H1 (cell line): Measurements from ENCODE around the gene NXPH2. TPM values are rescaled to one million over a fixed set of nuclear protein-coding genes. Genes with fewer than 3 reads are reported as not detected.

Experiments
- CTCF ChIA-PET: fragments of 300-600 bp; sonication (Branson Sonifier 250); formaldehyde crosslinking; loops from one replicate; lab custom pipeline; 2021; ENCODE audit not compliant: partially characterized antibody; lab: Charles Lee
- POLR2A ChIA-PET: fragments of 300-600 bp; sonication (Branson Sonifier 250); formaldehyde crosslinking; loops from one replicate; lab custom pipeline; 2021; ENCODE audit warnings: inconsistent platforms; ENCODE audit not compliant: partially characterized antibody; lab: Charles Lee
- DNase-seq, 2 experiments: peaks; one replicate each; pipeline versions ENCODE4 v3.0.0 to v3.0.0-alpha.2; 2010 to 2022; ENCODE audit warnings: low spot score in 2 of 2, low read depth in 1 of 2, mixed read lengths in 1 of 2
- FAIRE-seq: peaks from 2 replicates; lab custom pipeline; 2011; peaks lifted over from hg19 to GRCh38; lab: Jason Lieb, UNC
- H2AFZ ChIP-seq: 2 replicates; pipeline ENCODE4 v1.8.1; 2012; ENCODE audit warnings: low read length, inconsistent platforms
- H2AK5ac ChIP-seq: 2 replicates; pipeline ENCODE4 v1.6.1; 2013; ENCODE audit warnings: low read depth, low read length
- H2BK120ac ChIP-seq: replicated peaks from 2 replicates; pipeline ENCODE3; 2013; ENCODE audit warnings: low read depth, low read length, inconsistent platforms
- H2BK12ac ChIP-seq: 2 replicates; pipeline ENCODE4 v1.6.1; 2013; ENCODE audit warnings: low read depth, low read length
- H2BK15ac ChIP-seq: 2 replicates; pipeline ENCODE4 v1.6.1; 2013; ENCODE audit warnings: low read length
- H2BK20ac ChIP-seq: 2 replicates; pipeline ENCODE4 v1.6.1; 2013; ENCODE audit warnings: low read length
- H2BK5ac ChIP-seq: 2 replicates; pipeline ENCODE4 v1.6.1; 2013; ENCODE audit warnings: low read depth, low read length
- H3K14ac ChIP-seq: 2 replicates; pipeline ENCODE4 v1.6.1; 2013; ENCODE audit warnings: inconsistent platforms; ENCODE audit not compliant: insufficient read length
- H3K18ac ChIP-seq: 2 replicates; pipeline ENCODE4 v1.6.1; 2013; ENCODE audit warnings: low read length; ENCODE audit errors: extremely low read depth
- H3K23ac ChIP-seq: 2 replicates; pipeline ENCODE4 v1.6.1; 2013; ENCODE audit warnings: inconsistent platforms; ENCODE audit not compliant: insufficient read length
- H3K23me2 ChIP-seq: 2 replicates; pipeline ENCODE4 v1.6.1; 2013; ENCODE audit warnings: low read depth, low read length
- H3K27ac ChIP-seq: 2 replicates; pipeline ENCODE4 v1.6.1; 2011; ENCODE audit warnings: low read depth, low read length, inconsistent platforms
- H3K27me3 ChIP-seq, 4 experiments: replicated peaks in 1 of 4; 1 replicate in 1 of 4; 2 replicates in 3 of 4; pipeline versions ENCODE4 v1.6.1 to v1.8.1; 2011 to 2013; ENCODE audit warnings: low read length in 3 of 4, mild to moderate bottlenecking in 3 of 4, inconsistent platforms in 2 of 4, mixed read lengths in 2 of 4, moderate library complexity in 1 of 4; ENCODE audit not compliant: control insufficient read depth in 3 of 4, insufficient read depth in 3 of 4; ENCODE audit errors: extremely low read depth in 1 of 4
- H3K36me3 ChIP-seq, 4 experiments: 2 replicates each; pipeline versions ENCODE4 v1.6.1 to v1.8.1; 2011 to 2013; ENCODE audit warnings: mild to moderate bottlenecking in 4 of 4, low read length in 3 of 4, moderate library complexity in 2 of 4, control low read depth in 1 of 4, inconsistent platforms in 1 of 4; ENCODE audit not compliant: insufficient read depth in 4 of 4, control insufficient read depth in 2 of 4
- H3K4ac ChIP-seq: replicated peaks from 2 replicates; pipeline ENCODE3; 2013; ENCODE audit warnings: low read length, low read depth, mixed read lengths, inconsistent platforms; ENCODE audit not compliant: insufficient read length
- H3K4me1 ChIP-seq, 4 experiments: replicated peaks in 1 of 4; 1 replicate in 1 of 4; 2 replicates in 3 of 4; pipeline versions ENCODE4 v1.6.1 to v1.8.1; 2011 to 2013; ENCODE audit warnings: low read length in 3 of 4, inconsistent platforms in 2 of 4, mixed read lengths in 1 of 4; ENCODE audit not compliant: insufficient read depth in 4 of 4, control insufficient read depth in 3 of 4
- H3K4me2 ChIP-seq, 2 experiments: 2 replicates each; pipeline versions ENCODE4 v1.6.1 to v1.8.1; 2011 to 2013; ENCODE audit warnings: low read depth in 2 of 2, low read length in 2 of 2, control low read depth in 1 of 2, inconsistent platforms in 1 of 2, mild to moderate bottlenecking in 1 of 2; ENCODE audit not compliant: insufficient read depth in 1 of 2
- H3K4me3 ChIP-seq, 4 experiments: fragments of 200-600, 300-600 bp in 1 of 4; sonication (generic), shearing (Covaris generic), sonication (Bioruptor Twin) in 1 of 4; 2 replicates each; pipeline versions ENCODE4 v1.5.1 to v1.8.1; 2011 to 2016; ENCODE audit warnings: low read length in 4 of 4, low read depth in 3 of 4, control low read depth in 2 of 4, inconsistent platforms in 2 of 4, mild to moderate bottlenecking in 2 of 4, mixed read lengths in 1 of 4, moderate library complexity in 1 of 4; ENCODE audit not compliant: insufficient read depth in 2 of 4; ENCODE audit errors: extremely low read depth in 1 of 4
- H3K56ac ChIP-seq: replicated peaks from 2 replicates; pipeline ENCODE3; 2013; ENCODE audit warnings: low read depth, mild to moderate bottlenecking, mixed read lengths, low read length, inconsistent platforms; ENCODE audit not compliant: insufficient read length
- H3K79me1 ChIP-seq: 2 replicates; pipeline ENCODE4 v1.6.1; 2013; ENCODE audit warnings: low read depth, low read length, control low read depth
- H3K79me2 ChIP-seq, 2 experiments: 2 replicates each; pipeline versions ENCODE4 v1.6.1 to v1.8.1; 2012 to 2013; ENCODE audit warnings: low read length in 2 of 2, mild to moderate bottlenecking in 2 of 2, inconsistent platforms in 1 of 2; ENCODE audit not compliant: insufficient read depth in 2 of 2, control insufficient read depth in 1 of 2
- H3K9ac ChIP-seq, 4 experiments: replicated peaks in 1 of 4; 1 replicate in 1 of 4; 2 replicates in 3 of 4; pipeline versions ENCODE4 v1.6.1 to v1.8.1; 2011 to 2013; ENCODE audit warnings: low read depth in 3 of 4, low read length in 3 of 4, control low read depth in 2 of 4, mild to moderate bottlenecking in 2 of 4, moderate library complexity in 2 of 4, inconsistent platforms in 1 of 4; ENCODE audit errors: extremely low read depth in 1 of 4
- H3K9me3 ChIP-seq, 2 experiments: 2 replicates each; pipeline versions ENCODE4 v1.6.1 to v1.8.1; 2012 to 2013; ENCODE audit warnings: mild to moderate bottlenecking in 2 of 2, moderate library complexity in 2 of 2, control low read depth in 1 of 2, inconsistent platforms in 1 of 2, low read depth in 1 of 2, low read length in 1 of 2, mixed read lengths in 1 of 2; ENCODE audit not compliant: insufficient read depth in 2 of 2
- H4K20me1 ChIP-seq, 2 experiments: replicated peaks in 1 of 2; 2 replicates each; pipeline versions ENCODE3 to v1.8.1; 2011 to 2013; ENCODE audit warnings: inconsistent platforms in 2 of 2, low read length in 2 of 2, mild to moderate bottlenecking in 1 of 2; ENCODE audit not compliant: insufficient read depth in 2 of 2, control insufficient read depth in 1 of 2
- H4K5ac ChIP-seq: 2 replicates; pipeline ENCODE4 v1.6.1; 2013; ENCODE audit warnings: low read length, low read depth, mixed read lengths, inconsistent platforms; ENCODE audit not compliant: insufficient read length
- H4K8ac ChIP-seq: 2 replicates; pipeline ENCODE4 v1.8.0; 2013; ENCODE audit warnings: mild to moderate bottlenecking, moderate library complexity, low read length, inconsistent platforms; ENCODE audit not compliant: insufficient read depth; ENCODE audit errors: extremely low read depth
- H4K91ac ChIP-seq: replicated peaks from 2 replicates; pipeline ENCODE3; 2013; ENCODE audit warnings: low read length, mixed read lengths, inconsistent platforms; ENCODE audit not compliant: insufficient read length
- ASH2L ChIP-seq: fragments of 200-600, 300-600 bp; sonication (generic); IDR thresholded peaks from one replicate; pipeline ENCODE4 v1.7.1; 2017; ENCODE audit warnings: low read length
- CBX8 ChIP-seq: fragments of 300-800, 300-1000 bp; sonication (generic); IDR thresholded peaks from 2 replicates; pipeline ENCODE4 v1.7.1; 2016; ENCODE audit warnings: low read depth, low read length, borderline replicate concordance
- CTBP2 ChIP-seq: IDR thresholded peaks from 2 replicates; pipeline ENCODE4 v1.7.0; 2011; ENCODE audit warnings: borderline replicate concordance, mild to moderate bottlenecking, moderate library complexity, mixed read lengths, low read length; ENCODE audit not compliant: insufficient read depth, insufficient read length
- EZH2 ChIP-seq: fragments of 200-600 bp; sonication (generic); IDR thresholded peaks from 2 replicates; pipeline ENCODE4 v1.7.1; 2012; ENCODE audit warnings: low read depth, mild to moderate bottlenecking, moderate library complexity, low read length, inconsistent platforms; ENCODE audit not compliant: severe bottlenecking
- KDM4A ChIP-seq: IDR thresholded peaks from one replicate; pipeline ENCODE4 v1.7.1; 2012; ENCODE audit warnings: low read depth, mild to moderate bottlenecking, moderate library complexity, low read length, inconsistent platforms; ENCODE audit not compliant: severe bottlenecking
- KDM5A ChIP-seq: fragments of 200-600 bp; IDR thresholded peaks from 2 replicates; pipeline ENCODE4 v1.7.1; 2012; ENCODE audit warnings: mild to moderate bottlenecking, low read length, inconsistent platforms, mixed read lengths
- RAD21 ChIP-seq, 2 experiments: IDR thresholded peaks in 1 of 2; conservative IDR thresholded peaks in 1 of 2; 2 replicates each; pipeline ENCODE4 v1.6.1; 2011; ENCODE audit warnings: low read depth in 2 of 2, low read length in 2 of 2, improper control_type of control experiment in 1 of 2, inconsistent platforms in 1 of 2, mild to moderate bottlenecking in 1 of 2, moderate library complexity in 1 of 2
- RNF2 ChIP-seq: fragments of 200-900, 300-1000 bp; sonication (generic); IDR thresholded peaks from 2 replicates; pipeline ENCODE4 v1.7.1; 2016; ENCODE audit warnings: borderline replicate concordance, low read depth, mild to moderate bottlenecking, antibody characterized with exemption, low read length; ENCODE audit not compliant: poor library complexity, severe bottlenecking; ENCODE audit errors: missing control alignments
- TCF12 ChIP-seq: IDR thresholded peaks from 2 replicates; pipeline ENCODE4 v1.6.1; 2011; ENCODE audit warnings: low read depth, mild to moderate bottlenecking, low read length
- WGBS, 2 experiments: shearing (Covaris generic) in 1 of 2; methylation state at CpG; one replicate each; pipeline versions ENCODE4 v1.1.6 to v1.1.7; 2013 to 2015; ENCODE audit warnings: low lambda C conversion rate in 2 of 2, mixed read lengths in 2 of 2, inconsistent platforms in 1 of 2, low coverage in 1 of 2, missing lambda C conversion rate in 1 of 2; ENCODE audit not compliant: insufficient replicate concordance in 2 of 2, insufficient coverage in 1 of 2, insufficient read length in 1 of 2; ENCODE audit errors: extremely low coverage in 1 of 2, missing lambda C conversion rate in 1 of 2; 5-methylcytosine and 5-hydroxymethylcytosine counted together
- polyA plus RNA-seq, 7 experiments: library from polyadenylated mRNA; depleted of rRNA in 3 of 7; stranded (reverse) in 5 of 7; unstranded in 2 of 7; fragments of >200 nt in 5 of 7; fragments of 200-250 nt in 2 of 7; gene quantifications; 1 replicate in 5 of 7; 2 replicates in 1 of 7; 4 replicates in 1 of 7; pipeline versions ENCODE4 v1.2.1 to v1.2.3, GENCODE V29; 2011 to 2013; ENCODE audit warnings: missing spikeins in 2 of 7, mixed read lengths in 2 of 7
- total RNA-seq: library from RNA; stranded (reverse); fragmentation: NEBNext Ultra II Directional; extraction: Animal tissue kit (Norgen Biotek cat#: 25700); gene quantifications from 2 replicates; pipeline ENCODE4 v1.2.1, GENCODE V29; 2021
- TF ChIP-seq, protein P1 (sequence below), 3 experiments: IDR thresholded peaks; 1 replicate in 2 of 3; 2 replicates in 1 of 3; pipeline versions ENCODE4 v1.5.1 to v1.6.1; 2011; ENCODE audit warnings: low read length in 3 of 3, mild to moderate bottlenecking in 3 of 3, inconsistent platforms in 2 of 3, low read depth in 1 of 3, moderate library complexity in 1 of 3; ENCODE audit not compliant: insufficient read depth in 1 of 3; ENCODE audit errors: control extremely low read depth in 1 of 3

Gene NXPH2
- total and polyA plus RNA-seq, 2 of the 8 experiments (the other 6 are each of a cell fraction or from before 2014, with no cell fraction given), result 1.9 to 6.9 TPM

DNA sequence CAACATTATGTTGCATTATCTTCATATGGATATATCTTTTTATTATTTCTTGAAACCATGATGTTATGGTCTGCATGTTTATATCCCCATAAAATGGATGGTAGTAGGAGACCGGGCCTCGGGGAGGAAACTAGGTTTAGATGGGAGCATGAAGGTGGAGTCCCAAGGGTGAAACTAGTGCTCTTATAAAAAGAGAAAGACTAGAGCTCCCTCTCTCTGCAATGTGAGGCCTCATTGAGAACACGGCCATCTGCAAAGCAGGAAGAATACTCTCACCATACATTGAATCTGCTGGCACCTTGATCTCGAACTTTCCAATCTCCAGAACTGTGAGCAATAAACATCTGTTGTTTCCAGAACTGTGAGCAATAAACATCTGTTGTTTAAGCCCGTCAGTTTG lies 64.0 kb downstream of the NXPH2 start:
- no peak overlapping the region for H3K14ac ChIP-seq
- H4K20me1 ChIP-seq, result no peaks in the 10 kb centered on the region
- no peak overlapping the region for H3K4ac ChIP-seq
- H3K4me3 ChIP-seq, result no peak overlapping the region
- FAIRE-seq, result peak; percentile 62
- H4K91ac ChIP-seq, result no peak overlapping the region
- H2BK20ac ChIP-seq, result no peak overlapping the region
- no peak overlapping the region for H2AK5ac ChIP-seq
- no peaks in the 10 kb centered on the region for H3K9me3 ChIP-seq
- H2BK15ac ChIP-seq, result no peak overlapping the region
- no peaks in the 10 kb centered on the region for H3K27me3 ChIP-seq
- no peak overlapping the region for H3K23ac ChIP-seq
- CTCF ChIA-PET, result interaction anchor here (0.9 to 2.8 kb wide), 9 partner anchors 9 to 752 kb away, joined by 3 to 12 read pairs (median 5); partner anchors contain the start of gene HNMT
- H4K8ac ChIP-seq, result no peak overlapping the region
- no peak overlapping the region for H2AFZ ChIP-seq
- DNase-seq, result no peak
- H3K4me2 ChIP-seq, result no peak overlapping the region
- no peaks in the 10 kb centered on the region for H3K79me2 ChIP-seq
- no peak overlapping the region for H3K9ac ChIP-seq
- H3K79me1 ChIP-seq, result no peaks in the 10 kb centered on the region
- WGBS, 2 experiments, result 86% methylated on average over 5 of the region's 5 CpGs; no CpG with 5 or more reads in 1 of the 2 experiments
- H4K5ac ChIP-seq, result no peak overlapping the region
- H2BK120ac ChIP-seq, result no peak overlapping the region
- peaks cover 0 to 3% (median 0%) of the 10 kb centered on the region in 4 experiments; a peak in 2 of 7 replicates for H3K4me1 ChIP-seq
- H3K18ac ChIP-seq, result no peak overlapping the region
- no peaks in the 10 kb centered on the region for H3K23me2 ChIP-seq
- H3K36me3 ChIP-seq, result no peaks in the 10 kb centered on the region
- H3K56ac ChIP-seq, result no peak overlapping the region
- POLR2A ChIA-PET, result no interaction called here
- no peak overlapping the region for H2BK5ac ChIP-seq
- H2BK12ac ChIP-seq, result no peak overlapping the region
- H3K27ac ChIP-seq, result no peak overlapping the region
- TF ChIP-seq CTBP2, result no peak
- no peak for TF ChIP-seq ASH2L
- TF ChIP-seq RAD21 (IDR thresholded peaks at IDR 0.05 in 1 of 2, conservative IDR thresholded peaks at IDR 0.05 in 1 of 2; ENCODE audit: low read depth in 2 of 2, low read length in 2 of 2), result peak; percentile 57 to 65
- TF ChIP-seq KDM5A, result no peak
- no peak for TF ChIP-seq RNF2
- TF ChIP-seq, protein P1, sequence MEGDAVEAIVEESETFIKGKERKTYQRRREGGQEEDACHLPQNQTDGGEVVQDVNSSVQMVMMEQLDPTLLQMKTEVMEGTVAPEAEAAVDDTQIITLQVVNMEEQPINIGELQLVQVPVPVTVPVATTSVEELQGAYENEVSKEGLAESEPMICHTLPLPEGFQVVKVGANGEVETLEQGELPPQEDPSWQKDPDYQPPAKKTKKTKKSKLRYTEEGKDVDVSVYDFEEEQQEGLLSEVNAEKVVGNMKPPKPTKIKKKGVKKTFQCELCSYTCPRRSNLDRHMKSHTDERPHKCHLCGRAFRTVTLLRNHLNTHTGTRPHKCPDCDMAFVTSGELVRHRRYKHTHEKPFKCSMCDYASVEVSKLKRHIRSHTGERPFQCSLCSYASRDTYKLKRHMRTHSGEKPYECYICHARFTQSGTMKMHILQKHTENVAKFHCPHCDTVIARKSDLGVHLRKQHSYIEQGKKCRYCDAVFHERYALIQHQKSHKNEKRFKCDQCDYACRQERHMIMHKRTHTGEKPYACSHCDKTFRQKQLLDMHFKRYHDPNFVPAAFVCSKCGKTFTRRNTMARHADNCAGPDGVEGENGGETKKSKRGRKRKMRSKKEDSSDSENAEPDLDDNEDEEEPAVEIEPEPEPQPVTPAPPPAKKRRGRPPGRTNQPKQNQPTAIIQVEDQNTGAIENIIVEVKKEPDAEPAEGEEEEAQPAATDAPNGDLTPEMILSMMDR (IDR thresholded peaks at IDR 0.05; ENCODE audit: control extremely low read depth in 1 of 3, insufficient read depth in 1 of 3, low read depth in 1 of 3, low read length in 3 of 3), result peak in 2 of 3 experiments; percentile 21 to 48; a peak in 2 of 4 replicates
- no peak for TF ChIP-seq KDM4A
- no peak for TF ChIP-seq CBX8
- no peak for TF ChIP-seq TCF12
- TF ChIP-seq EZH2, result no peak
